ENCODE results near the gene NPR3.

- TF ChIP-seq CTCF (IDR thresholded peaks at IDR 0.05) (no peak), POLR2A (IDR thresholded peaks at IDR 0.05) (no peak), EP300 (IDR thresholded peaks at IDR 0.05) (no peak), POLR2AphosphoS5 (IDR thresholded peaks at IDR 0.05) (no peak)
These were observed 2.2 kb upstream of the NPR3 start for GRCh38 chr5:32708949-32709348.

Measured in suprapubic skin (tissue), 4 donors.